IPS-15b (cell line): ENCODE results near the gene OSBPL7.

ENCODE experiments used
- H3K27me3 ChIP-seq: one replicate; pipeline ENCODE4 v1.6.1; 2013; ENCODE audit warnings: low read length; ENCODE audit not compliant: control insufficient read depth, insufficient read depth
- H3K36me3 ChIP-seq: one replicate; pipeline ENCODE4 v1.6.1; 2013; ENCODE audit warnings: low read length; ENCODE audit not compliant: control insufficient read depth, insufficient read depth
- H3K4me1 ChIP-seq: one replicate; pipeline ENCODE4 v1.6.1; 2013; ENCODE audit warnings: mild to moderate bottlenecking, low read length; ENCODE audit not compliant: control insufficient read depth, insufficient read depth
- H3K4me3 ChIP-seq: one replicate; pipeline ENCODE4 v1.5.1; 2013; ENCODE audit warnings: low read depth, low read length
- H3K9ac ChIP-seq: one replicate; pipeline ENCODE4 v1.6.1; 2013; ENCODE audit warnings: low read depth, mild to moderate bottlenecking, low read length
- H3K9me3 ChIP-seq: one replicate; pipeline ENCODE4 v1.6.1; 2013; ENCODE audit warnings: mild to moderate bottlenecking, low read length; ENCODE audit not compliant: control insufficient read depth, insufficient read depth

Gene OSBPL7

DNA sequence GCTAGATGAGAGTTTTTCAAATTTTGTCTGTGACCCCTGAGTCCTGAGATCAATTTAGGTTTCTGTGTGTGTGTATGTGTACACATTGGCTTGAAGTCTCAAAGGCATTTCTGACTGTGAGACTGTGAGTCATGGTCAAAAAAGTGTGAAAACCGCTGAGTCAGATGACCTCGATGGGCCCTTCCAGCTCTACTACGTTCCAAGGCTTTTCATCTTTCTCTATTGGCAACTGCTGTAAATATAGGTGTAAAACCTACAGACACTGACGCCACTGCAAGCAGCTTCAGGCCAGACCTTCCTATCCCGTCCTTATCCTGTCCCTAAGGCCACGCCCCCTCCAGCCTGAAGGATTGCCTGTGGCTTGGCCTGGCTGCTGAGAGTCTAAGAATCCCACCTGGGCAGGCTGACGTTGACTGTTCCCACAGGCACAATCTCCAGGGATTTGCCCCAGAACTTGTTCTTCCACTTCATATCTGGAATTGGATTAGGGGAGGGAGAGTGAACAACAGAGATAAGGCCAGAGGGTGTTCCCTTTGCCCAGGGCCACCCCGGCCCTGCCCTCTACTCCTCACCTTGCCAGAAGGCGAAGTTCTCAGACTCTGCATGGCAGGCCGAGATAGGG is 11.3 kb downstream of the OSBPL7 start:
- H3K9ac ChIP-seq = no peak overlapping the region

DNA sequence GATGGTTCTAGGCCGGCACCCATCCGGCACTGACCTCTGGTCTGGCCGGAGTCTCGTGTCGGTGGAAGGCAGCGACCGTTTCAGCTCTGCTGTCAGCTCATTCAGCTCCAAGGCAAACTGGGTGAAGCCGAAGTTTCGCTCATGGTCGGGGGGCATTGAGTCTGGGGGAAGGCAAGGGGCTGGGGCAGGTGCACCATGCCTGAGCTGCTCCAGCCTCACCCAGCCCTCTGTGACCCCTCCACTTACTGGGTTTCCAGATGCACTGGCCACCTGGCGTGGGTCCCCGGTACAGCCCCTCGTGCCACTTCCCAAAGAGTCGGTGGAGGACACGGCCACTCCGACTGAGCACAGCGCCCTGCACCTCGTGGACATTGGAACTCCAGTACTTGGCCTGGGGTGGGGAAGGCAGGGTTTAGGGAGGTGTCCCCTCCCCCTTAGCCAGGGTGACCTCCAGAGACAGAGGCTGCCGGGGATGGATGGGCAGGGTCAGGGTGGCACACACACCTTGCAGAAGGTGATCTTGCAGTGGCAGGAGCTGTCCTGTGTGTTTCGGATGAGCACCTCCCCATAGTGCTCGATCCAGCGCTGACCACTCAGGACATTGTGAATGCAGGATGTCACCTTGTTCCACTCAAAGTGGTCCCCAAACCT is 12.6 kb downstream of the OSBPL7 start:
- Histone ChIP-seq H3K27me3 (no peaks in the 10 kb centered on the region), H3K36me3 (peaks cover 7% of the 10 kb centered on the region), H3K9me3 (no peaks in the 10 kb centered on the region), H3K9ac (no peak overlapping the region), H3K4me3 (no peak overlapping the region), H3K4me1 (no peaks in the 10 kb centered on the region)

More for the DNA sequence above, 11.3 kb downstream of the OSBPL7 start:
- Histone ChIP-seq H3K27me3 (no peaks in the 10 kb centered on the region), H3K4me1 (no peaks in the 10 kb centered on the region), H3K36me3 (peaks cover 7% of the 10 kb centered on the region), H3K9me3 (no peaks in the 10 kb centered on the region), H3K4me3 (no peak overlapping the region)

DNA sequence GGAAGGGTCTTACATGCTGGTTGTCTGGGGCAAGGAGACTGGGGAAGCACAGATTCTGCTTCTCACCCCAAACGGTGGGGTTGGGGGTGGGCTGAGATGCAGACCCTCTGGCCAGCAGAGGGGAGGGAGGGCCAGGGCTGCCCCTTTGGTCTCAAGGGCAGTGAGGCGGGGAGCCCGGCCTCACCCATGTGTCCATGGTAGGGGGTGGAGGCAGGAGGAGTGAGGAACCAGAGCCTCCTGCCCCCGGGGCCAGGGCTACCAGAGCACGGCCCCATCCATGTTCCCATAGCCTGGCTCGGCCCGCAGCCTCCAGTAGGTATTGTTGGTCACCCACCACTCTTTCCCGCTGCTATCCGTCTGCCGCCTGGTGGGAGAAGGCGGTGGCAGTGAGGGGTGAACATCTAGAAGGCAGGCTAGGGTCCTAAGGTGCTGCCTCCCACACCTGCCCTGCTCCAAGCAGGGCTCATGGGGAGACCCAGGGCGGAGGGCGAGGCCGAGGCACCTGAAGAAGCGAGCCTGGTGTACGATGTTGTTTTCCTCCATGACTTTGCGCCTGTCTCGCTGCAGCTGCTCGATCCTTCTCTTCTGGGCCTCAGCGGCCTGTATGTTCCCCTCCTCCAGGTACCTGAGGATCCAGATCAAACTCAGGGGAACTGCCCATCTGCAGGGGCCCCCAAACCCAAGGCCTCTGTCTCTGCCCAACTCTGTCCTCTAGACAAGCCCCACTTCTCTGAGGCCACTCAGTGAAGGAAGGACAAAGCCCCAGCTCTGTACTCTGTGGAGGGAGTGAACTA is 13.4 kb downstream of the OSBPL7 start:
- H3K9me3 ChIP-seq = no peaks in the 10 kb centered on the region
- no peak overlapping the region for H3K4me3 ChIP-seq
- no peaks in the 10 kb centered on the region for H3K27me3 ChIP-seq
- peaks cover 4% of the 10 kb centered on the region for H3K36me3 ChIP-seq
- no peak overlapping the region for H3K9ac ChIP-seq
- no peaks in the 10 kb centered on the region for H3K4me1 ChIP-seq

DNA sequence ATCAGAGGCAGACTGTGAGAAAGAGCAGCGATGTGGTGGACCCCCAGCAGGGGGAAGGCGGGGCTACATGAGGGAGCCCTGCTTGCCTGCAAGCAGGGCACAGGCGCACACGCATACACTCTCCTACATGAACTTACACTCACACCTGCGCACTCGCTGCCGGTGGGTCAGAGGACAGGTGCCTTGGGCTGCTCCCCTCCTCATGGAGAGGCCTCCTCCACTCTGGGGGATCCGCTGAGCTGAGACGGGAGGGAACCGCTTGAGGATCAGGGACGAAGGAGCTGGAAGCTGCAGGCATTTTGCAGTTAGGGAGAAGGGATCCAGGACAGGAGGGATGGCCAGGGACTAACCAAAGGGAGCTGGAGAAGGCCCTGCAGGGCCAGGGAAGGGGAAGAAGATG is 14.2 kb downstream of the OSBPL7 start:
- Histone ChIP-seq H3K36me3 (peaks cover 4% of the 10 kb centered on the region), H3K4me1 (no peaks in the 10 kb centered on the region), H3K9me3 (no peaks in the 10 kb centered on the region), H3K9ac (no peak overlapping the region), H3K4me3 (no peak overlapping the region), H3K27me3 (no peaks in the 10 kb centered on the region)

DNA sequence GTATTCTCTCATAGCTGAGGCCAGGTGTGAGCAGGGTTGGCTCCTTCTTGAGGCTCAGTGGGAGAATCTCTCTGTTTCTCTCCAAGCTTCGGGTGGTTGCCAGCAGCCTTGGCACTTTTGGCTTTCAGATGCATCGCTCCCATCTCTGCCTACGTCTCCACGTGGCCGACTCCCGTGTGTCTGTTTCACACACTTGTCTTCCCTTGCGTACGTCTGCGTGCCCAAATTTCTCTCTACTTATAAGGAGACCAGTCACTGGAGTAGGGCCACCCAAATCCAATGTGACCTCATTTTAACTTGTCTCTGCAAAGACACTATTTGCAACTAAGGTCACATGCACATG is 14.7 kb downstream of the OSBPL7 start:
- H3K4me1 ChIP-seq = no peaks in the 10 kb centered on the region
- H3K9ac ChIP-seq = no peak overlapping the region

DNA sequence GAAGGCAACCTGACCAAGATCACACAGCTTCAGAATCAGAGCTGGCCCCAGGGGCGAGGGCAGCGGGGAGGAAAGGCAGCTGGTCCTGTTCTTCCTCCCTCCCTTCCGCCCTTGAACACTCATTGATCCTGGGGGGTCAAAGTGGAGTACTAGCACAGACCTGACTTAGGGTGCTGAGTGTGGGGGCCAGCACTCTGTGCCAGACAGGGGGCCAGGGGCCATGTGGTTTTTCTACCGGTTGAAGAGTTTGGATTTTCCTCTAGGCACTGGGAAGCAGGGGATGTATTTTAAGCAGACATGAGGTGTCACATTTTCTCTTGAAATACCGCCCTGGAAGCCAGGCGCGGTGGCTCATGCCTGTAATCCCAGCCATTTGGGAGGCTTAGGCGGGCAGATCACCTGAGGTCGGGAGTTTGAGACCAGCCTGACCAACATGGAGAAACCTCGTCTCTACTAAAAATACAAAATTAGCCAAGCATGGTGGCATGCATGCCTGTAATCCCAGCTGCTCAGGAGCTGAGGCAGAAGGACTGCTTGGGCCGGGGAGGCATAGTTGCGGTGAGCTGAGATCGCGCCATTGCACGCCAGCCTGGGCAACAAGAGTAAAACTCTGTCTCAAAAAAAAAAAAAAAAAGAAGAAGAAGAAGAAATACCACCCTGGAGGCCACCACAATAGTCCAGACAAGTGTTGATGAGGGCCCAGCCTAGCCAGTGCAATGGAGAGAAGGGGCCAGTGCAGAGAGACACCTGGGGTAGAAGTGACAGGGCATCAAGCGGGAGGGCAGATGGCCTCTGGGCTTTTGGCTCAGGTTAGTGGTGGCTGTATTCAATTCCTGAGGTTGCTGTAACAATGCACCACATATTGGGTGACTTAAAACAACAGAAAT is 15.3 kb downstream of the OSBPL7 start:
- no peaks in the 10 kb centered on the region for H3K27me3 ChIP-seq
- no peak overlapping the region for H3K4me3 ChIP-seq

More for the DNA sequence above, 14.7 kb downstream of the OSBPL7 start:
- no peak overlapping the region for H3K4me3 ChIP-seq
- H3K9me3 ChIP-seq = no peaks in the 10 kb centered on the region
- H3K27me3 ChIP-seq = no peaks in the 10 kb centered on the region
- peaks cover 4% of the 10 kb centered on the region for H3K36me3 ChIP-seq

DNA sequence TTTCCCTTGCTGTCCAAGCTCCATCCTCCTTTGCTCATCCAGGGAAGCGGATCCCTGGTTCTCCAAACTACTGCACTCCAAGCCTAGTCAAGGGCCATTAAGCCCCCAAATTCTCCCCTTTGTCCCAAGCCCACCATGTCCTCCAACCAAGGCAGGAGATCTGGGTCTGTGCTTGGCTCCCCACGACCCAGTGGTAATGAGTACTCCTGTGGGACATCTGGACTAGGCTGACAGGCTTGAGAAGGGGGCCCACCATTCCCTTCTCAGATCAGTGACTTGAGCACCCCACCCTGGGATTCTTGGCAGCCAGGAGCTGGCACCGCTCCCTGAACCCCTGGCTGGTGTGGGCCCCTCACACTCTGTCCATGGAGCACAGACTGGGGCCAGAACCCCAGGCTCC is 17.1 kb downstream of the OSBPL7 start:
- H3K4me1 ChIP-seq = no peaks in the 10 kb centered on the region
- no peak overlapping the region for H3K9ac ChIP-seq
- no peaks in the 10 kb centered on the region for H3K9me3 ChIP-seq
- no peaks in the 10 kb centered on the region for H3K36me3 ChIP-seq
- no peak overlapping the region for H3K4me3 ChIP-seq
- H3K27me3 ChIP-seq = no peaks in the 10 kb centered on the region

More for the DNA sequence above, 15.3 kb downstream of the OSBPL7 start:
- H3K4me1 ChIP-seq = no peaks in the 10 kb centered on the region
- no peaks in the 10 kb centered on the region for H3K9me3 ChIP-seq
- peaks cover 1% of the 10 kb centered on the region for H3K36me3 ChIP-seq
- no peak overlapping the region for H3K9ac ChIP-seq

DNA sequence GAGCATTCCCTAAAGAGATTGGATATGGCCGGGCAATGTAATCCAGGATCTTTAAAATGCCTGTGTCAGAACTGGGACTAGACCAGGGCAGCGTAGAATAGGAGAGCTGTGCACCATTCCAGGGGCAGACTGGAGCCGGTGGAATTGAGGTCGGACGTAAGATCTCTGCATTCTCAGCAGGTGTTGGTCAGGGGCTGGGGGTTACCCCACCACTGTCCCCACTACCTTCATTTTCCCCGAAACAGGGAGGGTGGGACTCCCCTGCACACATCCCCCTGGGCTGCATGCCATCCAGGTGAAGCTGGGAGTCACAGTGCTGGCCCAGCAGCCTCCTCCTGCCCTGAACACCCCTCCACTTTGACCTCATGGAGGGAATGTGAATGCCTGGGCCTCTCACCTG is 17.8 kb downstream of the OSBPL7 start:
- Histone ChIP-seq H3K27me3 (no peaks in the 10 kb centered on the region), H3K9ac (no peak overlapping the region), H3K4me3 (no peak overlapping the region), H3K4me1 (no peaks in the 10 kb centered on the region), H3K36me3 (no peaks in the 10 kb centered on the region), H3K9me3 (no peaks in the 10 kb centered on the region)

DNA sequence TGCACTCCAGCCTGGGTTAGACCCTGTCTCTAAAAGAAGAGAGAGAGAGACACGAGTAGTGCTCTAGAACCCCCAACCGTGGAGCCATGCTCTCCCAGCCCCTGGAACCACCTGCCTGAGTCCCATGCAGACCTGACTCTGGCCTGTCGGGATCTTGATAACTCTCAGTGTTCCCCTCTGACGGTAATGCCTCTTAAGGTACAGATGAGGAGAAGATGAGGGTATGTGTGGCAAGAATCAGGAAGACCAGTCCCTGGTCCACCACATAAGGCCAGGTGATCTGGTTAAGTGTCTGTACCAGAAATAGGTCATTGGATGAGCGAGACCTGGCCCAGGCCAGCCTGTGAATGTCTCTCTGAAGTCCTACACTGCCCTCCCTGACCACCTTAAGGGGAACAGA is 18.4 kb downstream of the OSBPL7 start:
- H3K36me3 ChIP-seq = no peaks in the 10 kb centered on the region
- no peaks in the 10 kb centered on the region for H3K9me3 ChIP-seq
- no peaks in the 10 kb centered on the region for H3K27me3 ChIP-seq
- H3K4me1 ChIP-seq = no peaks in the 10 kb centered on the region
- H3K4me3 ChIP-seq = no peak overlapping the region
- H3K9ac ChIP-seq = no peak overlapping the region

DNA sequence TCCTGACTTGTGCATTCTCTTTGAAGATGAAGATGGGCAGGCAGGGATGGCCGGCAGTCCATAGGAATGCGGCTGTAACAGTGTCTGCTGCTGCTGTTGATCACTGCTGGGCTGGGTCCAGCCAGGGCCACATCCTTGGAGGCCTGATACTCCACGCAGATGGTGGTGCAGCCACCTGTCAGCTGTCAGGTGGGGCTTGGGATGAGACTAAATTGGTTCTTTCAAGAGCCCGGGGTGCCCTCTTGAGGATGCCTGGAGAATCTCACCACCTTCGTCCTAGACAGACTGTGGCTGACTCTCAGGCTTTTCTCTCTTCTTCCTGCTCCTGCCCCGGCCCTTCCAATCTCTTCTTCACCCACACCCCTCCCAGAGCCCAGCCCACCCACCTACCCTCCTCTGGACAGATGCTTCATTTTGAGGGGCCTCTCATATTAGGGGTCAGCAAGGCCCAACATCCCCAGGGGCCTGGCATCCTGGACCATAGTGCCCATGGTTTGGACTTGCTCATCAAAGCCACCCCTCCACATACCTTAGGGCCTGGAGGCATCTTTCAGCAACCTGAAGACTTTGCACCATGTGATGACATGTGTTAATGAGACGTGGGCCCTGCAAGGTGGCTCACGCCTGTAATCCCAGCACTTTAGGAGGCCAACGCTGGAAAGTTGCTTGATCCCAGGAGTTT is 19.1 kb downstream of the OSBPL7 start:
- Histone ChIP-seq H3K27me3 (no peaks in the 10 kb centered on the region), H3K4me1 (no peaks in the 10 kb centered on the region), H3K9me3 (no peaks in the 10 kb centered on the region), H3K4me3 (no peak overlapping the region), H3K9ac (no peak overlapping the region), H3K36me3 (no peaks in the 10 kb centered on the region)

DNA sequence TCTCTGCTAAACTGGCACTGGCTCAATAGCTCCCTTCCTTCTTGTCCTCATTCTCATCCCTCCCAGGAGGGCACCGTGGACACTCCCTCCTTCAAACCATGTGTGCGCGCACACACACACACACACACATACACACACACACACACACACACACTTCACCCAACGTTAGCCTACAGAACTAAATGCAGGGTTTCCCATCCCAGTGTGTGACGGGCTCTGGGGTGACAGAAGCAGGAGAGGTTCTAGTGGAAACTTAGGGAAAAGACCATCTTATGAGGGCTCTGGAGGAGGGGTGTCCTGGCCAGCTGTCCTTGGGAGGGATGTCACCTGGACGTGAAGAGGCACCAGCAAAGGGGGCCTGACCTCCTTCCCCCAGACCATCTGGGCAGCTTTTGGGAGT is 19.7 kb downstream of the OSBPL7 start:
- Histone ChIP-seq H3K27me3 (no peaks in the 10 kb centered on the region), H3K4me3 (no peak overlapping the region), H3K9ac (no peak overlapping the region), H3K36me3 (no peaks in the 10 kb centered on the region), H3K4me1 (no peaks in the 10 kb centered on the region), H3K9me3 (no peaks in the 10 kb centered on the region)
